HepG2 (cell line): Measurements from ENCODE around the gene UNC13D. TPM values are rescaled to one million over a fixed set of nuclear protein-coding genes. Genes with fewer than 3 reads are reported as not detected.
A peak's percentile ranks its signal among the peaks of the same experiment; 100 is the strongest.

Source experiments
- DRAP1 ChIP-seq: IDR thresholded peaks from 2 replicates; pipeline ENCODE4 v1.6.1; 2016; ENCODE audit warnings: missing genetic modification reagents, missing compliant biosample characterization
- ETV6 ChIP-seq: sonication (generic); formaldehyde crosslinking; conservative IDR thresholded peaks from 2 replicates; pipeline ENCODE4 v1.4.0; 2020; ENCODE audit warnings: missing genetic modification reagents
- HOXA5 ChIP-seq: sonication (generic); formaldehyde crosslinking; IDR thresholded peaks from 2 replicates; pipeline ENCODE4 v1.4.0; 2020; ENCODE audit warnings: missing genetic modification reagents
- KDM6A ChIP-seq: IDR thresholded peaks from 2 replicates; pipeline ENCODE4 v1.6.1; 2016; ENCODE audit warnings: low read depth
- KLF13 ChIP-seq: sonication (generic); formaldehyde crosslinking; IDR thresholded peaks from 2 replicates; pipeline ENCODE4 v1.4.0; 2020; ENCODE audit warnings: mild to moderate bottlenecking, missing genetic modification reagents
- MED1 ChIP-seq: sonication (generic); formaldehyde crosslinking; IDR thresholded peaks from 2 replicates; pipeline ENCODE4 v1.4.0; 2020; ENCODE audit warnings: missing genetic modification reagents
- NR2F1 ChIP-seq, 2 experiments: fragments of 450-650 bp in 1 of 2; formaldehyde crosslinking in 1 of 2; IDR thresholded peaks; 2 replicates each; pipeline versions ENCODE4 v1.5.0 to v1.6.1; 2016 to 2020; ENCODE audit warnings: mild to moderate bottlenecking in 1 of 2, missing compliant biosample characterization in 1 of 2, missing genetic modification reagents in 1 of 2, moderate library complexity in 1 of 2
- PAWR ChIP-seq: sonication (generic); formaldehyde crosslinking; IDR thresholded peaks from 2 replicates; pipeline ENCODE4 v1.4.0; 2020; ENCODE audit warnings: missing genetic modification reagents, mild to moderate bottlenecking, borderline replicate concordance
- RXRB ChIP-seq: IDR thresholded peaks from 2 replicates; pipeline ENCODE4 v1.6.1; 2016; ENCODE audit warnings: borderline replicate concordance, missing genetic modification reagents, missing compliant biosample characterization
- STAT5B ChIP-seq: sonication (generic); formaldehyde crosslinking; IDR thresholded peaks from 2 replicates; pipeline ENCODE4 v1.4.0; 2020; ENCODE audit warnings: missing genetic modification reagents
- TBX3 ChIP-seq: fragments of 450-650 bp; IDR thresholded peaks from 2 replicates; pipeline ENCODE4 v1.6.1; 2017; ENCODE audit warnings: antibody characterized with exemption, mild to moderate bottlenecking, inconsistent platforms, borderline replicate concordance
- TCF12 ChIP-seq, 2 experiments: fragments of 450-650 bp in 1 of 2; sonication (generic) in 1 of 2; formaldehyde crosslinking in 1 of 2; IDR thresholded peaks; 2 replicates each; pipeline versions ENCODE4 v1.6.1 to v1.8.0; 2017 to 2022; ENCODE audit warnings: antibody characterized with exemption in 1 of 2, mild to moderate bottlenecking in 1 of 2, missing genetic modification reagents in 1 of 2, moderate library complexity in 1 of 2
- TIGD3 ChIP-seq: sonication (generic); formaldehyde crosslinking; IDR thresholded peaks from 2 replicates; pipeline ENCODE4 v1.5.1; 2020; ENCODE audit warnings: mild to moderate bottlenecking, missing genetic modification reagents, borderline replicate concordance
- ZBTB37 ChIP-seq: sonication (generic); formaldehyde crosslinking; IDR thresholded peaks from 2 replicates; pipeline ENCODE4 v1.4.0; 2020; ENCODE audit warnings: mild to moderate bottlenecking, missing genetic modification reagents
- ZIK1 ChIP-seq: sonication (generic); formaldehyde crosslinking; IDR thresholded peaks from 2 replicates; pipeline ENCODE4 v1.5.0; 2020; ENCODE audit warnings: mild to moderate bottlenecking, low read depth, missing genetic modification reagents, borderline replicate concordance
- ZNF572 ChIP-seq: sonication (generic); formaldehyde crosslinking; IDR thresholded peaks from 2 replicates; pipeline ENCODE4 v1.5.1; 2020; ENCODE audit warnings: mild to moderate bottlenecking, missing genetic modification reagents
- ZNF75D ChIP-seq: sonication (generic); formaldehyde crosslinking; IDR thresholded peaks from 2 replicates; pipeline ENCODE4 v1.8.1; 2023; ENCODE audit warnings: missing genetic modification reagents, mild to moderate bottlenecking, borderline replicate concordance
- ZNF788 ChIP-seq: sonication (generic); formaldehyde crosslinking; IDR thresholded peaks from 2 replicates; pipeline ENCODE4 v1.5.0; 2020; ENCODE audit warnings: mild to moderate bottlenecking, missing genetic modification reagents, borderline replicate concordance
- ZNF878 ChIP-seq: sonication (generic); formaldehyde crosslinking; IDR thresholded peaks from 2 replicates; pipeline ENCODE4 v1.8.1; 2023; ENCODE audit warnings: mild to moderate bottlenecking, missing genetic modification reagents, moderate library complexity
- ZSCAN9 ChIP-seq: IDR thresholded peaks from 2 replicates; pipeline ENCODE4 v1.6.1; 2016; ENCODE audit warnings: borderline replicate concordance
- polyA plus RNA-seq, 8 experiments: library from polyadenylated mRNA; depleted of rRNA in 3 of 8; stranded (reverse) in 7 of 8; unstranded in 1 of 8; fragments of >200 nt; fragmentation: Illumina TruSeq in 4 of 8; extraction: Trizol in 4 of 8; gene quantifications; 2 replicates each; pipeline versions ENCODE4 v1.2.1 to v1.2.3, GENCODE V29; 2011 to 2016; ENCODE audit warnings: low read depth in 4 of 8, missing spikeins in 1 of 8, mixed read lengths in 1 of 8; ENCODE audit not compliant: insufficient read depth in 1 of 8
- total RNA-seq, 5 experiments: library from RNA; depleted of rRNA; stranded (reverse); fragments of >200 nt; fragmentation: Illumina TruSeq; extraction: Trizol; gene quantifications; 2 replicates each; pipeline ENCODE4 v1.2.3, GENCODE V29; 2016; ENCODE audit warnings: low read depth in 1 of 5
- TF ChIP-seq, protein P1 (sequence below): sonication (generic); formaldehyde crosslinking; IDR thresholded peaks from 2 replicates; pipeline ENCODE4 v1.8.1; 2023; ENCODE audit warnings: mild to moderate bottlenecking, missing genetic modification reagents
- TF ChIP-seq, protein P2 (sequence below): sonication (generic); formaldehyde crosslinking; IDR thresholded peaks from 2 replicates; pipeline ENCODE4 v1.4.0; 2020; ENCODE audit warnings: missing genetic modification reagents

Gene UNC13D
- total and polyA plus RNA-seq, 2 of the 13 experiments (the other 11 are each of a cell fraction or from before 2014, with no cell fraction given), result 29.7 to 42.7 TPM

DNA sequence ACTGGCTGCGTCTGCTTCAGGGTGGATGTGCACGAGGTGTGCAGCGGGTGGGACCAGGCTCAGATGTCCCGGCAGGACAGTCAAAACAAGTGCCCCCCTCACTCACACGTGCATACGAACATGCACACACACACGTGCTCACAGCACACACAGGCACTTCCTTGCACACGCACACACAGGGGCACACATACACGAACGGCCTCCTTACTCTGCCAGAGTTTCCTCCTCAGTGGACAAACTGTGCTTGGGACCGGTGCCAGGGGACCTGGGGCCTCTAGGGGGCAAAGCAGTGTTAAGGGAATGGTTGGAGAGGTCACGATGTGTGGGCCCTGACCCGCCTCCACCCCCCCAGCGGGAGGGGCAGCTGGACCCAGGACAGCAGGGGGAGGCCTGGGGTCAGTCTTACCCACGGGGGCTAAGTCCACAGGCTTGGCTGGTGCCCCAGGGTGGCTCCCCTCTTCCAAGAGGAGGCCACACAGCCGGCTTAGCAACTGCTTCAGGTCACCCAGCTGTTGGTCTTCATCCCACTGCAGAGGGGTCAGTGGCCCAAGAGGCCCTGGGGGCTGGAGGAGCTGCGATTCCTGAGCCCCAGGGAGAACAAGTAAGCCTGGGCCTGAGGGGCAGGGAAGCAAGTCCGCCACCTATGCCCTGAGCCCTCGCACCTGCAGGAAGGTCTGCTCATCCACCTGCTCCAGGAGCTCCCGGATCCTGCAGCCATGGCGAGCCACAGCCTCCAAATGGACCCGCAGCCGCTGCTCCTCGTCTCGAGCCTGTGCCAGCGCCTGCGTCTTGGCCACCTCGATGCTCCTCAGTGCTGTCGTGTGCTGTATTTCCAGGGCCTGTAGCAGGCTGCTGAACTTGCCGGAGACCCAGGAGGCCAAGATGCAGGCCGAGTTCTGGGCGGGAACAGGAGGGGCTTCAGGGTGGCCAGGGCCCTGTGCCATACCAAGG is 47.7 kb upstream of the UNC13D start (continued):
- TF ChIP-seq, protein P1, sequence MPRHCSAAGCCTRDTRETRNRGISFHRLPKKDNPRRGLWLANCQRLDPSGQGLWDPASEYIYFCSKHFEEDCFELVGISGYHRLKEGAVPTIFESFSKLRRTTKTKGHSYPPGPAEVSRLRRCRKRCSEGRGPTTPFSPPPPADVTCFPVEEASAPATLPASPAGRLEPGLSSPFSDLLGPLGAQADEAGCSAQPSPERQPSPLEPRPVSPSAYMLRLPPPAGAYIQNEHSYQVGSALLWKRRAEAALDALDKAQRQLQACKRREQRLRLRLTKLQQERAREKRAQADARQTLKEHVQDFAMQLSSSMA (CRISPR knock-in tag), result no peak
- peak; percentile 58; the same call in 1 of the 2 replicates for TF ChIP-seq ZNF878
- TF ChIP-seq, protein P2, sequence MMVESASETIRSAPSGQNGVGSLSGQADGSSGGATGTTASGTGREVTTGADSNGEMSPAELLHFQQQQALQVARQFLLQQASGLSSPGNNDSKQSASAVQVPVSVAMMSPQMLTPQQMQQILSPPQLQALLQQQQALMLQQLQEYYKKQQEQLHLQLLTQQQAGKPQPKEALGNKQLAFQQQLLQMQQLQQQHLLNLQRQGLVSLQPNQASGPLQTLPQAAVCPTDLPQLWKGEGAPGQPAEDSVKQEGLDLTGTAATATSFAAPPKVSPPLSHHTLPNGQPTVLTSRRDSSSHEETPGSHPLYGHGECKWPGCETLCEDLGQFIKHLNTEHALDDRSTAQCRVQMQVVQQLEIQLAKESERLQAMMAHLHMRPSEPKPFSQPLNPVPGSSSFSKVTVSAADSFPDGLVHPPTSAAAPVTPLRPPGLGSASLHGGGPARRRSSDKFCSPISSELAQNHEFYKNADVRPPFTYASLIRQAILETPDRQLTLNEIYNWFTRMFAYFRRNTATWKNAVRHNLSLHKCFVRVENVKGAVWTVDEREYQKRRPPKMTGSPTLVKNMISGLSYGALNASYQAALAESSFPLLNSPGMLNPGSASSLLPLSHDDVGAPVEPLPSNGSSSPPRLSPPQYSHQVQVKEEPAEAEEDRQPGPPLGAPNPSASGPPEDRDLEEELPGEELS, result peak; percentile 60
- peak; percentile 67 for TF ChIP-seq DRAP1
- peak; percentile 65 for TF ChIP-seq MED1 (CRISPR knock-in tag)
- TF ChIP-seq KLF13, result no peak; the same call in 1 of the 2 replicates
- peak; percentile 67; the same call in 1 of the 2 replicates for TF ChIP-seq RXRB
- no peak for TF ChIP-seq TCF12 (IDR thresholded peaks at IDR 0.05)
- peak; percentile 15; the same call in 1 of the 2 replicates for TF ChIP-seq TCF12 (CRISPR knock-in tag; IDR thresholded peaks at IDR 0.05)
- peak; percentile 83 for TF ChIP-seq KDM6A (CRISPR knock-in tag)
- no peak for TF ChIP-seq ZSCAN9
- TF ChIP-seq STAT5B (CRISPR knock-in tag), result 0 out of 2 replicates have a peak, but pooled peaks have one; percentile 55
- peak; percentile 78 for TF ChIP-seq ZNF788 (CRISPR knock-in tag)
- TF ChIP-seq HOXA5 (CRISPR knock-in tag), result peak; percentile 86
- peak; percentile 56 to 93; a peak in 3 of 4 replicates for TF ChIP-seq NR2F1 (CRISPR knock-in tag; IDR thresholded peaks at IDR 0.05)
- no peak for TF ChIP-seq ZBTB37 (CRISPR knock-in tag)
- TF ChIP-seq TIGD3 (CRISPR knock-in tag), result peak; percentile 49; the same call in 1 of the 2 replicates
- peak; percentile 44; the same call in 1 of the 2 replicates for TF ChIP-seq ZIK1 (CRISPR knock-in tag)
- TF ChIP-seq ZNF75D (CRISPR knock-in tag), result no peak; the same call in 1 of the 2 replicates
- 0 out of 2 replicates have a peak, but pooled peaks have one; percentile 4 for TF ChIP-seq PAWR (CRISPR knock-in tag)
- no peak for TF ChIP-seq TBX3
- no peak; the same call in 1 of the 2 replicates for TF ChIP-seq ZNF572 (CRISPR knock-in tag)
- TF ChIP-seq ETV6, result no peak
